ENCODE data around the gene GAS7.

GAS7 gene

GRCh38 chr17:10034719-10035475 lies 163.5 kb downstream of the GAS7 start:
- H3K9me3 ChIP-seq (ENCODE audit: control insufficient read depth, low read length): no peaks in the 10 kb centered on the region
- no peaks in the 10 kb centered on the region for H3K27me3 ChIP-seq (replicated peaks; ENCODE audit: control insufficient read depth, insufficient read depth, low read length)
- peak overlapping the region; percentile 69 for H3K4me3 ChIP-seq (ENCODE audit: low read length)
- no peak overlapping the region for H3K9ac ChIP-seq (ENCODE audit: low read length)
- H3K36me3 ChIP-seq (ENCODE audit: control insufficient read depth, insufficient read depth, low read length, severe bottlenecking): no peaks in the 10 kb centered on the region
- no peak for DNase-seq (ENCODE audit: low read depth)
- peaks cover 60% of the 10 kb centered on the region for H3K4me1 ChIP-seq (ENCODE audit: control insufficient read depth, insufficient read depth, low read length)

DNA sequence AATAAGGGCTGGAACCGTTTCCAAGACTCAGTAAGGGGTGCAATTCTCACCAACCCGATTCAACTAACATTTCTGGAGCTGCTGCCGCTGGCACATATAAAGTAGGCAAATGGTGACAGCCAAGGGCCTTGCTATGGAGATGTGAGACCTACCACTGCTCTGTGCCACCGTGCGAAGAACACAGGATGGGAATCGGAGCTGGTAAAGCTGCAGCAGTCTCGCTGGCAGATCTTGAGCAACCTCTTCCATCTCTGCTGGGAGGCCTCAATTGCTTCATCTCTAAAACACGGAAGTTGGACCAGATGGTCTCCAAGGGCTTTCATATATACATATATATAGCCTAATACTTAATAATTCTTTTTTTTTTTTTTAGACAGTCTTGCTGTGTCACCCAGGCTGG lies 164.4 kb downstream of the GAS7 start:
- Histone ChIP-seq H3K27me3 (replicated peaks; ENCODE audit: control insufficient read depth, insufficient read depth, low read length) (no peaks in the 10 kb centered on the region), H3K4me3 (ENCODE audit: low read length) (no peak overlapping the region), H3K4me1 (ENCODE audit: control insufficient read depth, insufficient read depth, low read length) (peaks cover 60% of the 10 kb centered on the region), H3K9ac (ENCODE audit: low read length) (no peak overlapping the region), H3K9me3 (ENCODE audit: control insufficient read depth, low read length) (no peaks in the 10 kb centered on the region), H3K36me3 (ENCODE audit: control insufficient read depth, insufficient read depth, low read length, severe bottlenecking) (no peaks in the 10 kb centered on the region)
- DNase-seq (ENCODE audit: low read depth): no peak

DNA sequence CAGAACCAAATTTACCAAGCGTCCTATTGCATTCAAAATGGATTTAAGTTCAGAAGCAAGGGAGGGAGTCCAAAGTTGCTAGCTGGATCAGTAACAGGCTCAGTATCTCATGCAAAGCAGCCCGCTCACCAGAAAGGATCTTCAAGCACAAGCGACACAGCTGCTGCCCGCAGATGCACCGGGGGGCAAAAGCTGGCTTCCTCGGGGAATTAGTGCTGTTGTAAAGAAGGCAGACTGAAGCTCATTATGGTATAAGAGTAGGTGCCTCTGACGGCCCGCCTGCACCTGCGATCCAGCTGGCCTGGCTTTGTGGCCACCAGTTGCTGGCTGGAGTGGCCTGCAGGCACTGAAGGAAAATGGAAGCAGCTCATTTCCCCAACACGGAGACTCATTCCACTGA lies 165.0 kb downstream of the GAS7 start:
- no peak overlapping the region for H3K9ac ChIP-seq (ENCODE audit: low read length)
- H3K27me3 ChIP-seq (replicated peaks; ENCODE audit: control insufficient read depth, insufficient read depth, low read length): no peaks in the 10 kb centered on the region
- no peaks in the 10 kb centered on the region for H3K9me3 ChIP-seq (ENCODE audit: control insufficient read depth, low read length)
- DNase-seq (ENCODE audit: low read depth): no peak
- H3K36me3 ChIP-seq (ENCODE audit: control insufficient read depth, insufficient read depth, low read length, severe bottlenecking): no peaks in the 10 kb centered on the region
- H3K4me3 ChIP-seq (ENCODE audit: low read length): no peak overlapping the region
- peaks cover 60% of the 10 kb centered on the region for H3K4me1 ChIP-seq (ENCODE audit: control insufficient read depth, insufficient read depth, low read length)

DNA sequence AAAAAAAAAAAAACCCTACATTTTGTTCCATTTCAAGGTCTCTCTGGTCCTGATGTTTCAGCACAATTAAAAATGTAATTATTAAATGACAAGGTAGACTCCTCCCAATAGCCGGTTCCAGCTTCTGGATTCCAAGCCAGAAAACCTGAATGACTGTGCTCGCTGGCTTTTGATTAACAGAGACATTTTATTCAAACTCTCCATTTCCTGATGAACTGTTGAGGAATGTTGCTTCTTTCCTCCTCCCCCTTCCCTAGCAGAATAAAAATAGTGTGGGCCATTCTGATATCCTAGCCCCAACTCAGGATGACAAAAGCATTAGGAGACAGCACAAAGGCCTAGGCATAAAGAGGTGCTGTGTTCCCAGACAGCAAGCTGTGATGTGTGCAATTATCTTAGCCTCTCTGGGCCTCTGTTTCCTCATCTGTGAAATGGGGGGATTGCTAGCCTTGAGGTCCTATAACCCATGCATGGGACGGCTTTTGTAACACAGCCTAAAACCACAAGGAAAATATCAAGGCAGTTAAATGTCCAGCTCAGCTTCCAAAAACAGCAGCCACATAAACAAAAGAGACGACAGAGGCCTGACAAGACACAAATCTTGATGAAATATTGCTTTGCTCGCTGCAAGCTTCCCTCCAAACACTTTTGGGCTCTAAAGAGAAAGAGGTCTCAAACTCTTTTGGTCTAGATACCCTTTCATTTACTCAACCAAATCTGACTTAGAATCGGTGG lies 166.1 kb downstream of the GAS7 start:
- Histone ChIP-seq H3K9me3 (ENCODE audit: control insufficient read depth, low read length) (no peaks in the 10 kb centered on the region), H3K27me3 (replicated peaks; ENCODE audit: control insufficient read depth, insufficient read depth, low read length) (no peaks in the 10 kb centered on the region), H3K9ac (ENCODE audit: low read length) (no peak overlapping the region), H3K4me1 (ENCODE audit: control insufficient read depth, insufficient read depth, low read length) (peaks cover 58% of the 10 kb centered on the region), H3K36me3 (ENCODE audit: control insufficient read depth, insufficient read depth, low read length, severe bottlenecking) (no peaks in the 10 kb centered on the region), H3K4me3 (ENCODE audit: low read length) (no peak overlapping the region)
- peak; percentile 18 for DNase-seq (ENCODE audit: low read depth)

GRCh38 chr17:10031606-10032005 lies 166.8 kb downstream of the GAS7 start:
- Histone ChIP-seq H3K27me3 (replicated peaks; ENCODE audit: control insufficient read depth, insufficient read depth, low read length) (no peaks in the 10 kb centered on the region), H3K9ac (ENCODE audit: low read length) (no peak overlapping the region), H3K36me3 (ENCODE audit: control insufficient read depth, insufficient read depth, low read length, severe bottlenecking) (no peaks in the 10 kb centered on the region), H3K4me1 (ENCODE audit: control insufficient read depth, insufficient read depth, low read length) (peaks cover 51% of the 10 kb centered on the region), H3K4me3 (ENCODE audit: low read length) (no peak overlapping the region), H3K9me3 (ENCODE audit: control insufficient read depth, low read length) (no peaks in the 10 kb centered on the region)
- no peak for DNase-seq (ENCODE audit: low read depth)

DNA sequence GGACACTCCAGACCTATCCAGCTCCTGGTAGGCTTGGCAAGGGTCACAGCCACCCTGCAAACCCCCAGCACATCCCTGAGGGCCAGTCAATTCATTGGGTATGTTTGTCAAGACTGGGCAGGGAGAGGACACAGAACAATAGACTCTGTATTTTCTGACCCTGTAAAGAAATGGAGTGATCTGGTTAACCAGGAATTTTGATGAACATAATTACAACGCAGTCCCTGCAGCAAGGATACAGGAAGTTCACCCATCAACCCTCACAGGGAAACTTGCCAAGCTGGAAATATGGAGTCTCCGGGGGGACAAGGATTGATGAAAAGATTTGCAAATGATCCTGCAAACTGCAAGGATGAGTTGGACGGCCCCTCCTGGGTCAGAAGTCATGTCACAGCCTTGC lies 167.3 kb downstream of the GAS7 start:
- H3K27me3 ChIP-seq (replicated peaks; ENCODE audit: control insufficient read depth, insufficient read depth, low read length): no peaks in the 10 kb centered on the region
- no peaks in the 10 kb centered on the region for H3K36me3 ChIP-seq (ENCODE audit: control insufficient read depth, insufficient read depth, low read length, severe bottlenecking)
- DNase-seq (ENCODE audit: low read depth): no peak
- H3K9ac ChIP-seq (ENCODE audit: low read length): no peak overlapping the region
- no peaks in the 10 kb centered on the region for H3K9me3 ChIP-seq (ENCODE audit: control insufficient read depth, low read length)
- no peak overlapping the region for H3K4me3 ChIP-seq (ENCODE audit: low read length)
- H3K4me1 ChIP-seq (ENCODE audit: control insufficient read depth, insufficient read depth, low read length): peaks cover 47% of the 10 kb centered on the region

- no peak overlapping the region for H3K4me3 ChIP-seq (ENCODE audit: low read length)
- no peaks in the 10 kb centered on the region for H3K9me3 ChIP-seq (ENCODE audit: control insufficient read depth, low read length)
- no peaks in the 10 kb centered on the region for H3K36me3 ChIP-seq (ENCODE audit: control insufficient read depth, insufficient read depth, low read length, severe bottlenecking)
- peaks cover 28% of the 10 kb centered on the region for H3K4me1 ChIP-seq (ENCODE audit: control insufficient read depth, insufficient read depth, low read length)
- H3K27me3 ChIP-seq (replicated peaks; ENCODE audit: control insufficient read depth, insufficient read depth, low read length): no peaks in the 10 kb centered on the region
- no peak overlapping the region for H3K9ac ChIP-seq (ENCODE audit: low read length)
- DNase-seq (ENCODE audit: low read depth): no peak
Measured at GRCh38 chr17:10029129-10029528, 169.3 kb downstream of the GAS7 start.

GRCh38 chr17:10025976-10026901 lies 172.2 kb downstream of the GAS7 start:
- Histone ChIP-seq H3K4me3 (ENCODE audit: low read length) (no peak overlapping the region), H3K27me3 (replicated peaks; ENCODE audit: control insufficient read depth, insufficient read depth, low read length) (no peaks in the 10 kb centered on the region), H3K9me3 (ENCODE audit: control insufficient read depth, low read length) (no peaks in the 10 kb centered on the region), H3K36me3 (ENCODE audit: control insufficient read depth, insufficient read depth, low read length, severe bottlenecking) (no peaks in the 10 kb centered on the region), H3K9ac (ENCODE audit: low read length) (no peak overlapping the region), H3K4me1 (ENCODE audit: control insufficient read depth, insufficient read depth, low read length) (peaks cover 4% of the 10 kb centered on the region)
- DNase-seq (ENCODE audit: low read depth): no peak

DNA sequence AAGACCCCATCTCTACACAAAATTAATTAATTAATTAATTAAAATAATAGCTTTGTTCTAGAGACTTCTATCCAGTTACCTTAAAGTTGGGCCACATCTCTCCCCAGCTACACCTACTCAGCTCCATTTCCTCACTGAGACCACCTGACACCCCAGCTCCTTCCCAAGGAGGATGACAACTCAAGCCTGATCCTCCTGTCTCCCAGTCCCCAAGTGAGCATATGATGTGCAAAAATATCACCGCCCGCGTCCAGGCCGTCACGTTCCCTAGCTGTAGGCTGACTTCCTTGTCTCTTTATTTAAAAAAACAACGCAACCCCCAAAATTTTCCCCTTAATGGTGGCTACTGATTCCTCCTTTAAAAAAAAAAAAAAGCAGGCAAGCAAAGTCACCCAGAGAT lies 173.2 kb downstream of the GAS7 start:
- Histone ChIP-seq H3K36me3 (ENCODE audit: control insufficient read depth, insufficient read depth, low read length, severe bottlenecking) (no peaks in the 10 kb centered on the region), H3K9me3 (ENCODE audit: control insufficient read depth, low read length) (no peaks in the 10 kb centered on the region), H3K4me1 (ENCODE audit: control insufficient read depth, insufficient read depth, low read length) (peaks cover 8% of the 10 kb centered on the region), H3K9ac (ENCODE audit: low read length) (no peak overlapping the region), H3K4me3 (ENCODE audit: low read length) (no peak overlapping the region), H3K27me3 (replicated peaks; ENCODE audit: control insufficient read depth, insufficient read depth, low read length) (no peaks in the 10 kb centered on the region)
- DNase-seq (ENCODE audit: low read depth): no peak

DNA sequence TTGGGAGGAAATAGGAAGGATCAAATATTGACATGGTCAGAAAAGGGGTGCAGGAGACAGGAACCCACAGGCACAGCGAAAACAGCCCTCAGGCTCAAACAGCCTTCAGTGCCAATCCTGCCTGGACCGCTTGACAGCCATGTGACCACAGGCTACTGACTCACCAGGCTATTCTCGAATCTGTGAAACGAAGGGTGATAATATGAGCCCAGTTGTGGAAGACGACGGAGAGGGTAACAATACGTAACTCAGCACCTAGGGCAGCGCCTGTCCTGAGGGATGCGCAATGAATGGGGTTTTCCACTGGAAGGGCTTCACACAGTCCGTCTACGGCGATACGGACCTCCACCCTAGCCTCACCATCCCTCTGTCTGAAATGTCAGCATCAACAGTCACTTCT lies 176.0 kb downstream of the GAS7 start:
- no peak for DNase-seq (ENCODE audit: low read depth)
- H3K4me1 ChIP-seq (ENCODE audit: control insufficient read depth, insufficient read depth, low read length): peaks cover 8% of the 10 kb centered on the region
- H3K27me3 ChIP-seq (replicated peaks; ENCODE audit: control insufficient read depth, insufficient read depth, low read length): no peaks in the 10 kb centered on the region
- no peaks in the 10 kb centered on the region for H3K9me3 ChIP-seq (ENCODE audit: control insufficient read depth, low read length)
- H3K9ac ChIP-seq (ENCODE audit: low read length): no peak overlapping the region
- H3K36me3 ChIP-seq (ENCODE audit: control insufficient read depth, insufficient read depth, low read length, severe bottlenecking): no peaks in the 10 kb centered on the region
- H3K4me3 ChIP-seq (ENCODE audit: low read length): no peak overlapping the region

Measured in adipocyte (in vitro differentiated cells).